SK-N-MC (cell line): ENCODE results near the gene TCERG1L.

Experiments
- EZH2 ChIP-seq: fragments of 200-600 bp; sonication (generic); IDR thresholded peaks from one replicate; pipeline ENCODE4 v1.6.1; 2017; ENCODE audit warnings: antibody characterized with exemption
- FOXP2 ChIP-seq: optimal IDR thresholded peaks from 2 replicates; pipeline ENCODE3; 2011; ENCODE audit warnings: mild to moderate bottlenecking, moderate library complexity; ENCODE audit not compliant: insufficient read depth; ENCODE audit errors: extremely low read length, control extremely low read depth
- POLR2AphosphoS5 ChIP-seq: IDR thresholded peaks from 2 replicates; pipeline ENCODE4 v1.6.1; 2012; ENCODE audit warnings: mild to moderate bottlenecking, low read depth, low read length, borderline replicate concordance

- TF ChIP-seq EZH2 (no peak), POLR2AphosphoS5 (no peak), FOXP2 (no peak)
These were observed 84.9 kb downstream of the TCERG1L start for GRCh38 chr10:131226446-131227162.
